ENCODE data around the gene CROCC2.

Gene CROCC2

GRCh38 chr2:240987588-240987987 is 81.5 kb downstream of the CROCC2 start:
- DNase-seq (ENCODE audit: low read depth, low spot score), result no peak

DNA sequence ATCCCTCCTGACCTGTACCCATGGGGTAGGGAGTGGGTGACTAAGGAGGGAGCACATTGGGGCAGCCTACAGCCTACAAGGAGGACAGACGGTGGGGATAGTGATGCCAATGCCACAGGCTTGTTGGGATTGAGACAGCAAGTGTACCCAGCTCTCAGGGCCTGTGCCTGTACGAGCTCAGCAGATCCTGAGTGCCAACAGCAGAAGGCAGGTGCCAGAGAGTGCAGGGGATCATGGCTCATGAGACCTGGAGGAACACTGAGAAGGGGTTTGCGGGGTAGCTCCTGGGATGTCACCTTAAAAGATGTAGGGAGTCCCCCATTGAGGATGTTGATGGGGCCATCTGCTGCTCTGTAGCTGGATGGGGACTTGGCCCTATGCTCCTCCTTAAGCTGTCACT is 82.0 kb downstream of the CROCC2 start:
- no peak for DNase-seq (ENCODE audit: low read depth, low spot score)

DNA sequence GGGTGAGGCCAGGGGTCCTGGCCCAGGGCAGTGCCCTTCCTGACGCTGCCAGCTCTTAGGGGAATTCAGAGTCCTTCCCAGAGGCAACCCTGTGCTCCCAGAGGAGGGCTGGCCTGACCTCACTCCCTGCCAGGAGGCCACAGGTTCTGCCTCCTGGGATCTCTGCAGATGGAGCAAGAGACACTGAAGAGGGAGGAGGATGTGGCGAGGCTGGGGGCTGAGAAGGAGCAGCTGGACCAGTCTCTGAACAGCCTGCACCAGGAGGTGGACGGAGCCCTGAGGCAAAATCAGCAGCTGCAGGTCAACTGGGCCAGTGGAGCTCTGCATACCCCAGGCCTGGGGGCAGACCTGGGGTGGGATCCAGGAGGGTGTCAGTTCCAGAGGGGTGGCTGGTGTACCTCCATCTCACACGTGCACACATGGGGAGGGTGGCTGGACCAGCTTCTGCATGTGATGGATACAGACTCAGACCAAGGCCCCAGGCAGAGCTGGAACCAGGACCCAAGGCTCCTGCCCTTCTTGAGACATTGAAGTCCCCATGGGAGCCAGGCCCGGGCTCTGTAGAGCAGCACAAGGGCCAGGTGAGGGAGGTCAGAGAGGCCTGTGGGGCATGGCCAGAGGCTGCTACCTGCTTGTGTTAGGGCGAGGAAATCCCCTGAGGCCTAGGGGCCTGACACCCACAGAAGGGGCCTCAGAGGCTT is 82.6 kb downstream of the CROCC2 start:
- no peak for DNase-seq (ENCODE audit: low read depth, low spot score)

- no peak for DNase-seq (ENCODE audit: low read depth, low spot score)
These were observed 83.5 kb downstream of the CROCC2 start for GRCh38 chr2:240989451-240990265.

DNA sequence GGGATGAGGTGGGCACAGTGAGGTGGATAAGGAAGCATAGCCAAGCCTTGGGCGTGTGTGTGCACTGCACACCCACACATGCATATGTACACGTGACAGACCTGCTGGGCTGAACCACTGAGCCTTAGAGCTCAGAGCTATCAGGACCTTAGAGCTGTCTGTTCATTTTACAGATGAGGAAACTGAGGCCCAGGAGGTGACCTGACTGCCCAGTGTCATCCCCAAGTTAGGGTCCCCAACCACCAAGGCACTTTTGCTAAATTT is 84.1 kb downstream of the CROCC2 start:
- DNase-seq (ENCODE audit: low read depth, low spot score), result no peak

GRCh38 chr2:240990726-240991377 is 84.7 kb downstream of the CROCC2 start:
- no peak for DNase-seq (ENCODE audit: low read depth, low spot score)

DNA sequence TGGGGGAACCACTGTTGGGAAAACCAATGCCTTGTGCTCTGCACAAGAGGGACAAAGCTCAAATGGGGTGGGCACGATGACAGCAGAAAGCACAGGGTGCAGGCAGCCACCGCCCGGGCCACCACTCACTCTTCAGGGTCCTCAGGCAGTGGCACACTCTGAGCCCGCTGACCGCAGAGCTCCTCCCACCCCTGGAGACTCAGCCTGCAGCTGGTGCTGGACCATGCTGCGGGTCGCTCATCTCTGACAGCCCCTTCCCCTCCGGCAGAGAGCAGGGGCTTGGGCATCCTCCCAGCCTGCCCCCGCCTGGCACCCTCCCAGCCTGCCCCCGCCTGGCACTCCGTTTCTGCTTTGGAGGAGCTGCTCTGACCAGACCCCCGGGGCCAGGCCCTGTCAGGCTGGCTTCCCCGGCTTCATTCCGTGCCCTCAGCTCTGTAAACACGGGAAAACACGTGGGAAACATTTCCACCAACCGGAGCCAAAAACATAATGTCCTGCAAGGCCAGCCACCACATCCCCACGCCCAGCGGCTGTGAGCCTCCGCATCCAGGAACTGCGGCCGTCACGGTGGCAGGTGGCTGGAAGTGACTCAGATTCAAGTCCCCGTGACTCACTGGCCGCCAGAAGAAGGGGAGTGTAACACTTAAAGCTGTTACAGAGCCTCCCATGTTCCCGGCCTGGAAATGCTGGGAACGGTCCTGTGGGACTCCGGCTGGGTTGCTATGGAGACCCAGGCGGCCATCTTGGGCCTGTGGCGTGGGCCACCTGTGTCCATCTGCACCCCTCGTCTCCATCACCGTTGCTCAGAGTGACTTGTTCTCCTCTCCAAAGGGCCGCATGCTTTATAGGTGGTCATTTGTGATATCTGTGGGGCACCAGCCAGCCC is 85.5 kb downstream of the CROCC2 start:
- DNase-seq (ENCODE audit: low read depth, low spot score), result no peak

- DNase-seq (ENCODE audit: low read depth, low spot score), result no peak
These were observed 86.6 kb downstream of the CROCC2 start for GRCh38 chr2:240992572-240993291.

DNA sequence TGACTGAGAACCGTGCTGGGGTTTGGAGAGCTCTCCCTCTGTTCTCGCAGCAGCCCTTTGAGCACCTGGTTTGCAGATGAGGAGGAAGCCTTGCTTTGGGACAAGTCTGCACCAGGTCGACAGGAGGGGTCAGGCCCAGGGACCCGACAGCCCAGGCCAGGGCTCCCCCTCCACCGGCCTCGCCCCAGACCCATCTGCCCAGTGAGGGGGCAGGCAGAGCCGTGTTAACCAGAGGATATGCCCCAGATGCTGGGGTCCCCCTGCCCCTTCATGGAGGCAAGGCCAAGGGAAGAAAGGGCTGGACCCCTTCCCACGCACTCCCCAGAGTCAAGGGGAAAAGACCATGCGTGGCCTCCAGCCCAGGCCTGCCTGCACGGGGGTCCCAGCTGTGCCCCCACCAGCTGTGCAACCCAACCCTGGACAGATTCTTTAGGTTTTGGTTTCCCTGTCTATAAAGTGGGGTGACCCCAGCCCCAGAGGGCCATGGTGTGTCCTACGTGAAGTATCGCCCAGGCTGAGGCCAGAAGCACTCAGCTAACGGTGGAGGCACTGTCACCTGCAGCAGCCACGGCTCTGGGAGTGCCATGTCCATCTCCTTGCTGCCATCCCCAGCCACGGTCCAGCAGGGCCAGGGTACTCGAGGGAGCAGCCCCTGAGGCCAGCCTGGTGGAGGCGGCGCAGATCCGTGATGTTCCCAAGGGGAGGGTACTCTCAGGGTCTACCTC is 87.5 kb downstream of the CROCC2 start:
- no peak for DNase-seq (ENCODE audit: low read depth, low spot score)

DNA sequence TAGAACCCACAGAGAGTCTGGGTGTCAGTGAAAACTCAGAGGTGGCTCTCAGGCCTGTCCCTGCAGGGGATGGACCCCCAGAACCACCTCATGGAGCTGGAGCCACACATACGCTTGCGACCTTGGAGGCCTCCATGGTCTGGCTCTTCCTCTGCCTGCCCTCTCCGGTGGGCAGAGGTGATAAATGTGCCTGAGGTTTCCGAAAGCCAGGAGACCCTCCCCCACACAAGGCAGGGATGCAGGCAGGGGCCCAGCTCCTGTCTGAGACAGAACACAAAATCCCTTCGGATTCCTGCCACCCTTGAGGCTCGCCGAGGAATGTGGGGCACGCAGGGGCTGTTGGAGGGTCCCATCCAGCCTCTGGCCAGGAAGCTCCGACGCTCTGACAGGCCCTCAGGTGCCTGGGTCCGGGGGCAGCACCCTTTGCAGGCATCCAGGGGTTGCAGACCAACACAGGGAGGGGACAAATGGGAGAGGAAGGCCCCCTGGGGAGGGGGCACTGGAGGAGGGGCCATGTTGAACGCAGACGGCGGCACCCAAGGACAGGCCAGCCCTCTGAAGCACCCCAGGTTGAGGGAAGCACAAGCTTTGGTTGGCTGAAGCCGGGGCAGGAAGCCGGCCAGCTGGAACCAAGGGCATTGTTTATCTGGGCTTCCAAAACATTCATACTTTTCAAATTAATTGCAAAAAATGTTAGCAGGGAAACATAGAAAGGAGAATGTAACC is 88.2 kb downstream of the CROCC2 start:
- no peak for DNase-seq (ENCODE audit: low read depth, low spot score)

DNA sequence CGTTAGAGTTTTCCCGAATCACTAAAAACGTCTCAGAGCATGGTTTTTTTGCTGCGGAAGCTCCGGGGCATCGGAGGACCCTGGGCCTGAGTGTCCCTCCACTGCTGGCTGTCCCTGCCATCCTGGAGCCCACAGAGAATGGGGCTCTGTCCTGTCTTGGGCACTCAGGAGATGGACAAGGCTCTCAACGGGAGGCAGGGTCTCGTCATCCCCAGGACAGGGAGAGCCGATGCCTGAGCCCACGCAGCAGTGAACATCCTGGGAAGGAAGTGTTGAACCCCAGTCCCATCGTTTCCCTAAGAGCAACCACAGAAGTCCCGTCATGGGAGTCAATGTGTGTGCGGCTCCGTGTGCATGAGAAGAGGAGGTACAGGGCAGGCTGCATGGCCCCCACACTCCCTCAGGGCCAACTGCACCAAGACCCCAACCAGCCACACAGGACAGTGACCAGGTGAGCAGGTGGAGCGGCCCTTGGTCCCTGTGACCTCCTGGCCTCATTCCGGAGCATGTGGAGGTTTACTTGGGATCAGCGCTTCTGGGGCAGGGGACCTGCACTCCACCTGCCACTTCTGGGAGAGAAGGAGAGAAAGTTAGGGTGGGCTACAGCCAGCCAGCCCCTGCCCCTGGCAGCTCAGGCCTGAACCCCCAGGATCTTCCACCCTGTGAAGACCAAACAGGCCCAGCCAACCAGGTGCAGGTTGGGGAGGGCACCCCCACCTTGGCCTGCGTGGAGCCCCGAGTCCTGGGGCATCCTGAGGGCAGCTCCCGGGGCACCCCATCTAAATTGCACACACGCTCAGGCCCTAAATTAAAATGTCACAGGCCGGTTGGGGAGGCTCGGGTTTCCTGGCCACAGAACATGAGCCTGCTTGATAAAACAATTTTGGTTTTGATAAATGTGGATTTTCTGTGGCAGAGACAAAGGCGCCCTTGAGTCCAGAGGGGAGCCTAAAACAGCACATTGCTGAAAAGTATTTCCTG is 89.2 kb downstream of the CROCC2 start:
- no peak for DNase-seq (ENCODE audit: low read depth, low spot score)

GRCh38 chr2:240996161-240996833 is 90.2 kb downstream of the CROCC2 start:
- DNase-seq (ENCODE audit: low read depth, low spot score), result no peak

- no peak for DNase-seq (ENCODE audit: low read depth, low spot score)
These were observed 90.7 kb downstream of the CROCC2 start for GRCh38 chr2:240996834-240997140.

DNA sequence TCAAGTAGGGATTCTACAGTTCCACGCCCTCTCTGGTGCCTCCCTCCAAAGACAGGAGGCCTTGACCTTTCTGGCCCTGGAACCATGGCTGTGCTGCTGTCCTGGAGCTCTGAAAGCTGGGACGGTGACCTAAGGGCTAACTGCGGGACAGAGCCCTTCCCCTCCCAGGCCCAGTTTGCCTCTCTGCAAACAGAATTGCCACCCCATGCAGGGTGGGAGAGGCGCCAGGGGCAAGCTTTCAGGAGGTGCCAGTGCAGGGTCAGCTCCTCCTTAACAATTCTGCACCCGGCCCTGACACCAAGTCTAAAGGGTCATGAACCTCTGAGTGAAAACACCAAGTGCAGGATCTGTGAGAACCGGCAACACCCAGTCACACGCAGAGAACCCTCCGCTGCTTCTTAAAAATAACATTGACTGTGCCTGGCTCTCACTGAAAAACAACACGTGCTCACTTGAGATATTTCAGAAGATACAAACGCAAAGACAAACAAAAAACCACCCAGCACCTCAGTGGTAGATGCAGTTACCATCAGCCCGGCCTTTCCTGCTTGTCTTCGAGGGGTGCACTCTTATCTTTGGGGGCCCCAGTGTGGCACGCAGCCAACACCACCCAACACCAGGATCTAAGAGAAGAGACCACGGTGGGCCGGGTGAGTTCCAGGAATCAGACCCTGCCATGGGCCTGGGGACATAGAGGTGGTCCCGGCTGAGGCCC is 91.2 kb downstream of the CROCC2 start:
- DNase-seq (ENCODE audit: low read depth, low spot score), result no peak

DNA sequence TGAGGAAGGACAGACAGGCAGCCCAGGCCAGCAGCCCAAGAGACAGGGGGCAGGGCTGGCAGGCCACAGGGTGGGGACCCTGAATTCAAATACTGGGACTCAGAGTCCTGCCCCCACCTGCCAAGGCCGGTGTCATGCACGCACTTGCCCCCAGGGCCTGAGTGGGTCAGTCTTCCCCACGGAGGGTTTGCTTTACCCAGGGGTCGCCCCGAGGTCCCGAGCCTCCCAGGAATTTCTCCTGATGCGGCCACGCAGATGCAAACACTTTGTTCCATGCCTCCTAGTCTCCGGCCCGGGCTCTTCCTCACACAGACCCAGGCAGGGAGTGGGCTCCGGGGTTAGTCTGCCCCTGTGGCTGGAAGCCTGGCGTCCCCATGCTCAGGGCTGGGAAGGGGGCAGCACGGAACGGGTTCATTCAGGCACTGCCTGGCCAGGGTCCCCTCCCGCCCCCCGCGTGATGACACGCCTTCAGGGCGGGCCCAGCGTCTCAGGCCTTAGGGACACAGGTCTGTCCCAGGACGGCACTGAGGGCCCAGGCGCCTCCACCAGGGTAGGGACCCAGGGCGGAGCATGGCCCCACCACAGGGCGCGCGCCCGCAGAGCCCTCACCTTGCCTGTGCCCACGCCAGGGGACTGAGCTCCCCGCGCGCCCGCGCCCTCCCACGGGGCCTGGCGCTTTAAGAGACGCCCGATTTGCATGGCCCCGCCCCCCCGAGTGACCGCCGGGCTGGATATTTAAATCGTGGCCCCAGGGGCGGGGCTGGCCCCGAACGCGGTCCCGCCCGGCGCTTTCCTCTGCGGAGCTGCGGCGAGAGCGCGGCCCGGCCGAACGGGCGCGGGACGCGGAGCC is 91.9 kb downstream of the CROCC2 start, which contains the start of gene SNED1:
SNED1 (plus strand) TSS at position 763 of the 850 bp plus-strand sequence. CDS start 220 bp downstream, outside the sequence.
- peak; percentile 30 for DNase-seq (ENCODE audit: low read depth, low spot score)

DNA sequence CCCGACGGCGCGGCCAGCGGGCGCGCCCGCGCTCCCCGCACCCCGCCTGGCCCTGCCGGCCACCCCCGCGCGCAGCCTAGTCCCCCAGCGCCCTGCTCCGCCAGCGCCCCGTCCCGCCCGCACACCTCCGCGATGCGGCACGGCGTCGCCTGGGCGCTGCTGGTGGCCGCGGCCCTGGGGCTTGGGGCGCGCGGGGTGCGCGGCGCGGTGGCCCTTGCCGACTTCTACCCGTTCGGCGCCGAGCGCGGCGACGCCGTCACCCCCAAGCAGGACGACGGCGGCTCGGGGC is 92.5 kb downstream of the CROCC2 start:
- DNase-seq (ENCODE audit: low read depth, low spot score), result no peak

All from activated naive CD8-positive, alpha-beta T cell treated with anti-CD3 and anti-CD28 coated beads, Interleukin-2, amount 50 U/mL, for 16 hours (primary cell).